Esophagus muscularis mucosa (tissue), 4 donors: ENCODE results near the gene TIMM10. TPM values are rescaled to one million over a fixed set of nuclear protein-coding genes. Genes with fewer than 3 reads are reported as not detected.
A peak's percentile ranks its signal among the peaks of the same experiment; 100 is the strongest.
"Not testable (repeated sequence)": the region's sequence is repeated elsewhere in the genome, so short reads cannot be mapped to it uniquely, and the experiment has no call there.

ENCODE experiments used
- DNase-seq: peaks from one replicate; pipeline ENCODE4 v3.0.0-alpha.2; 2017; ENCODE audit errors: extremely low spot score
- H3K27ac ChIP-seq, 4 donors: fragments of 200-600 bp; sonication (generic); replicated peaks in 1 of 4; 1 replicate in 3 of 4; 2 replicates in 1 of 4; pipeline ENCODE4 v1.5.1; 2016 to 2019; ENCODE audit warnings: mild to moderate bottlenecking in 1 of 4
- H3K27me3 ChIP-seq, 4 donors: fragments of 200-600 bp; sonication (generic); one replicate each; pipeline versions ENCODE4 v1.5.1 to v1.6.0; 2016 to 2019
- H3K36me3 ChIP-seq, 4 donors: fragments of 200-600 bp; sonication (generic); one replicate each; pipeline ENCODE4 v1.5.1; 2016 to 2019
- H3K4me1 ChIP-seq, 4 donors: fragments of 200-600 bp; sonication (generic); one replicate each; pipeline ENCODE4 v1.5.1; 2016 to 2019
- H3K4me3 ChIP-seq, 4 donors: fragments of 200-600 bp; sonication (generic); 1 replicate in 2 of 4; 2 replicates in 2 of 4; pipeline ENCODE4 v1.5.1; 2016 to 2019; ENCODE audit warnings: mild to moderate bottlenecking in 4 of 4, moderate library complexity in 1 of 4
- H3K9me3 ChIP-seq, 4 donors: fragments of 200-600 bp; sonication (generic); 1 replicate in 3 of 4; 2 replicates in 1 of 4; pipeline ENCODE4 v1.5.1; 2016 to 2019
- EP300 ChIP-seq: sonication (generic); formaldehyde crosslinking; IDR thresholded peaks from one replicate; pipeline ENCODE4 v1.6.1; 2017; ENCODE audit warnings: antibody characterized with exemption
- POLR2A ChIP-seq: fragments of 450-650 bp; IDR thresholded peaks from one replicate; pipeline ENCODE4 v1.6.1; 2017; ENCODE audit warnings: antibody characterized with exemption, moderate library complexity, mild to moderate bottlenecking, low read depth
- POLR2AphosphoS5 ChIP-seq, 2 donors: sonication (generic); formaldehyde crosslinking; IDR thresholded peaks; one replicate each; pipeline ENCODE4 v1.6.1; 2017; ENCODE audit warnings: antibody characterized with exemption in 2 of 2
- WGBS: methylation state at CpG from one replicate; pipeline ENCODE4 v1.1.5; 2018; 5-methylcytosine and 5-hydroxymethylcytosine counted together
- intact Hi-C: fragments of 100-400 bp; cut with DNase I; formaldehyde crosslinking; loops from one replicate; pipeline ENCODE4 v1.15.1; 2023
- total RNA-seq, 4 donors: library from RNA; depleted of rRNA; stranded (reverse); fragments of >200 nt; gene quantifications; one replicate each; pipeline versions ENCODE4 v1.1.0 to v1.2.1, GENCODE V29; 2016
- TF ChIP-seq, protein P1 (sequence below), 3 experiments: fragments of 200-600 bp in 2 of 3; fragments of 450-650 bp in 1 of 3; sonication (generic) in 2 of 3; IDR thresholded peaks; one replicate each; pipeline ENCODE4 v1.5.1; 2017 to 2019; ENCODE audit warnings: antibody characterized with exemption in 3 of 3, mild to moderate bottlenecking in 2 of 3, moderate library complexity in 1 of 3

Gene TIMM10
- total RNA-seq, 4 donors from 2014 or later = 41.9 to 49.1 (median 43.1) TPM

DNA sequence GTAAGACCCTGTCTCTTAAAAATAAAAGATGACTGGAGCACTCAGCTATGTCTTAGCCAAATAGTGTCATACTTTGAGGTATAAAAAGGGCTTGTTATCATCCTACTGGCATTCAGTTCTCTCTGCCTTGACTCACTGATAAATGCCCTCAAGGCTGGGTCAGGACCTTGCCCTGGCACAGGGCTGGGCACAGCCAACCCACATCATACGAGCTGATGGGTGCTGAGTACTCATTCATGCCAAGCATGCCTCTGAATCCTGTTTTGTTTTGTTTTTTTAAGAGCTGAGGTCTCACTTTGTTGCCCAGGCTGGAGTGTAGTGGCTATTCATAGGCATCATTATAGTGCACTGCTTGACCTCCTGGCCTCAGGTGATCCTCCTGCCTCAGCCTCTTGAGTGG, 8.8 kb upstream of the TIMM10 start:
- no peak overlapping the region for H3K27ac ChIP-seq
- no peaks in the 10 kb centered on the region for H3K9me3 ChIP-seq
- peaks cover 0 to 6% (median 3%) of the 10 kb centered on the region in 4 donors for H3K36me3 ChIP-seq
- H3K27me3 ChIP-seq = peaks cover 0 to 9% (median 0%) of the 10 kb centered on the region in 4 donors
- H3K4me1 ChIP-seq = no peaks in the 10 kb centered on the region
- intact Hi-C loops = no loop called here
- WGBS = 83% methylated on average over 1 of the region's 1 CpG
- TF ChIP-seq POLR2A (no peak), POLR2AphosphoS5 (IDR thresholded peaks at IDR 0.05) (no peak), EP300 (no peak)
- TF ChIP-seq, protein P1, sequence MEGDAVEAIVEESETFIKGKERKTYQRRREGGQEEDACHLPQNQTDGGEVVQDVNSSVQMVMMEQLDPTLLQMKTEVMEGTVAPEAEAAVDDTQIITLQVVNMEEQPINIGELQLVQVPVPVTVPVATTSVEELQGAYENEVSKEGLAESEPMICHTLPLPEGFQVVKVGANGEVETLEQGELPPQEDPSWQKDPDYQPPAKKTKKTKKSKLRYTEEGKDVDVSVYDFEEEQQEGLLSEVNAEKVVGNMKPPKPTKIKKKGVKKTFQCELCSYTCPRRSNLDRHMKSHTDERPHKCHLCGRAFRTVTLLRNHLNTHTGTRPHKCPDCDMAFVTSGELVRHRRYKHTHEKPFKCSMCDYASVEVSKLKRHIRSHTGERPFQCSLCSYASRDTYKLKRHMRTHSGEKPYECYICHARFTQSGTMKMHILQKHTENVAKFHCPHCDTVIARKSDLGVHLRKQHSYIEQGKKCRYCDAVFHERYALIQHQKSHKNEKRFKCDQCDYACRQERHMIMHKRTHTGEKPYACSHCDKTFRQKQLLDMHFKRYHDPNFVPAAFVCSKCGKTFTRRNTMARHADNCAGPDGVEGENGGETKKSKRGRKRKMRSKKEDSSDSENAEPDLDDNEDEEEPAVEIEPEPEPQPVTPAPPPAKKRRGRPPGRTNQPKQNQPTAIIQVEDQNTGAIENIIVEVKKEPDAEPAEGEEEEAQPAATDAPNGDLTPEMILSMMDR (IDR thresholded peaks at IDR 0.05) = no peak
- no peak for DNase-seq
- H3K4me3 ChIP-seq = no peak overlapping the region

DNA sequence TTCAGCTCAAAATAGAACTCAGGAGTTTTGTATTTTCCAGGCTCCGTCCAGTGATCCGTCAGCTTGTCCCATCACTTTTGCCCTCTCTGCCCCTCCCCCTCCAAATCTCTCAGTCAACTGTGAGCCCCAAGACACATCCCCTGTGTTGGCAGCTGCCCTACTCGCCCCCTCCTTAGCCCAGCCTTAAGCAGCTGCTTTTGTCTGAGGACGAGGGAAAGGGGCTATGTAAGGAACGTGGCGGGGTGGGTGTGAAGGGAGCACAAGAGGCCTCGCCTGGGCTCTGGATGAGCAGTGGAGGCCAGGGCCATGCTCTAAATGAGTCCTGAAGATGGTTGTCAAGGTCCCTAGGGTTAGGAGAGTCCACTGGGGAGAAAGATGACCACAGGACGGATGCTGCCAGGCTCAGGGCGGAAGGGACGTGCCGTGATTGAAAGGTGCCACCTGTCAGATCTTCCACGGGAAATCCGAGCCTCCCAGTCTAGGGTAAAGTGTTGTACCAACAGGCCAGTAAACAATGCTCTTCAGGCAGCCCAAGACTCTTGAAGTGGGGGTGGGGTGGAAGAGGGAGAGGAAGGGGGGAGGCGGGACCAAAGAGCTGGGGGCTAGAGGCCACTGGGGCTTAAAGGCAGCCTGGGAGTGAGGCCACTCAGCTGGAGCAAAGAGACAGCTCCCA, 6.5 kb upstream of the TIMM10 start, which contains the start of gene SMTNL1:
Gene SMTNL1, plus strand, starts transcription at position 649 of the 673 bp plus-strand sequence. CDS start 5,048 bp downstream, outside the sequence.
- H3K36me3 ChIP-seq = peaks cover 0 to 6% (median 3%) of the 10 kb centered on the region in 4 donors
- 52% methylated on average over 7 of the region's 14 CpGs for WGBS
- no peaks in the 10 kb centered on the region for H3K9me3 ChIP-seq
- H3K27me3 ChIP-seq = peaks cover 0 to 9% (median 0%) of the 10 kb centered on the region in 4 donors
- no peak for TF ChIP-seq POLR2AphosphoS5 (IDR thresholded peaks at IDR 0.05)
- TF ChIP-seq POLR2A = no peak
- TF ChIP-seq, protein P1 (IDR thresholded peaks at IDR 0.05) = no peak
- TF ChIP-seq EP300 = no peak
- H3K4me1 ChIP-seq = no peaks in the 10 kb centered on the region
- intact Hi-C loops = no loop called here
- H3K27ac ChIP-seq = no peak within 1 kb of the TSS
- no peak within 1 kb of the TSS for H3K4me3 ChIP-seq
- no peak for DNase-seq

DNA sequence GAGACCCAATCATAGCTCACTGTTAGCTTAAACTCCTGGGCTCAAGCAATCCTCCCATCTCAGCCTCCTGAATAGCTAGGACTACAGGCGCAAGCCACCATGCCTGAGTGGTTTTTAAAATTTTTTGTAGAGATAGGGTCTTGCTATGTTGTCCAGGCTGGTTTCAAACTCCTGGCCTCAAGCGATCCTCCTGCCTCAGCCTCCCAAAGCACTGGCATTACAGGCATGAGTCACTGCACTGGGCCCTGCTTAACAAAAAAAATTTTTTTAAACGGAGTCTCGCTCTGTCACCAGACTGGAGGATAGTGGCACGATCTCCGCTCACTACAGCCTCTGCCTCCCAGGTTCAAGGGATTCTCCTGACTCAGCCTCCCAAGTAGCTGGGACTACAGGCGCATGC, 3.9 kb upstream of the TIMM10 start:
- H3K4me3 ChIP-seq, H3K9me3 ChIP-seq, DNase-seq, H3K27ac ChIP-seq, intact Hi-C loops, H3K27me3 ChIP-seq, H3K36me3 ChIP-seq: not testable (repeated sequence)
- WGBS = 96% methylated on average over 7 of the region's 7 CpGs
- H3K4me1 ChIP-seq = peaks cover 12 to 16% (median 15%) of the 10 kb centered on the region in 4 donors

DNA sequence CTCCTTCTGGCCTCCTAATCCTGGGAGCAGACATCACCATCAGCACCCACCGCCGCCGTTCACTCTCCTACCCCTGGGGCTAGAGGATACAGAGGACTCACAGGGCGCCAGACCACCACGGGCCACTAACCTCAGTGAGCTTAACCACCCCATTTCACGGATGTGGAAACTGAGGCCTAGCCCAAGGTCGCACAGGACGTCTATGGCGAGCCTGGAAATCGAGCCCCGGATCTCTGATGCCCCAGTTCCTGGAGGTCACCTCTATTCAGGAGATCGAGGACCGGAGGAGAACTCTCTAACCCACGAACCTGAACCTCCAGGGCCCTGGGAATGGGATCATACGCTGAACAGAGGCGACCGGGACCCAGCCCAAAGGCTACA, 349 bp downstream of the TIMM10 start:
- Histone ChIP-seq H3K27me3 (no peaks in the 10 kb centered on the region), H3K4me1 (peaks cover 13 to 23% (median 21%) of the 10 kb centered on the region in 4 donors), H3K4me3 (peak overlapping the region; percentile 57 to 80 (median 69)), H3K27ac (peak overlapping the region; percentile 65 to 75 (median 70)), H3K36me3 (peaks cover 0 to 19% (median 12%) of the 10 kb centered on the region in 4 donors), H3K9me3 (no peaks in the 10 kb centered on the region)
- intact Hi-C loops = no loop called here
- TF ChIP-seq EP300 (no peak), POLR2A (no peak), POLR2AphosphoS5 (IDR thresholded peaks at IDR 0.05) (no peak)
- TF ChIP-seq, protein P1 (IDR thresholded peaks at IDR 0.05) = no peak
- no peak for DNase-seq
- 0% methylated on average over 3 of the region's 17 CpGs for WGBS

DNA sequence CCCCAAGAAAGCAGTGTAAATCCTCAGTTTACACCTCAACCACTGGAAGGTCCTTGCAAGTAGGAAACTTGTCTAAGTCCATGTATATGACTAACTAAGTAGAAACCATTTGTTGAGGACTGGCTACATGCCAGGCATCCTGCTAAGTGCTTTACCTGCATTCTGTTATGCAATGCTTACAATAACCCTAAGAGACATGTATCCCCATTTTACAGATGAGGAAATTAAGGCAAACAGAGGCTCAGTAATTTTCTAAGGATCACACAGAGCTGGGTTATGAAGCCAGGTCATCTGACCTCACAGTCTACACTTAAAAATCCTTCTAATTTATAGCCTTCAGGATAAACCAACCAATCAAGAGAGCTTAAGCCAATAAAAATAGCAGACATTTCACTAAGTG, 1.5 kb downstream of the TIMM10 start:
- intact Hi-C loops = loop anchor here (5.0 kb wide), 1 partner anchor 182 kb away; no protein-coding TSS in a partner anchor
- H3K36me3 ChIP-seq = peaks cover 0 to 19% (median 12%) of the 10 kb centered on the region in 4 donors
- H3K4me3 ChIP-seq = no peak overlapping the region
- H3K27ac ChIP-seq = no peak overlapping the region
- H3K4me1 ChIP-seq = peaks cover 13 to 23% (median 21%) of the 10 kb centered on the region in 4 donors
- no peak for DNase-seq
- H3K9me3 ChIP-seq = no peaks in the 10 kb centered on the region
- no peaks in the 10 kb centered on the region for H3K27me3 ChIP-seq
- TF ChIP-seq POLR2AphosphoS5 (IDR thresholded peaks at IDR 0.05) = no peak
- TF ChIP-seq EP300 = no peak
- TF ChIP-seq, protein P1 (IDR thresholded peaks at IDR 0.05) = no peak
- no peak for TF ChIP-seq POLR2A
